NB4 (cell line): Measurements from ENCODE around the gene SERPINB13.

Experiments
- CTCF ChIP-seq: IDR thresholded peaks from one replicate; pipeline ENCODE4 v1.5.1; 2012; ENCODE audit warnings: low read depth, low read length
- MAX ChIP-seq: IDR thresholded peaks from 2 replicates; pipeline ENCODE4 v1.6.1; 2011; ENCODE audit warnings: low read depth, low read length
- MYC ChIP-seq: IDR thresholded peaks from 2 replicates; pipeline ENCODE4 v1.6.1; 2011; ENCODE audit warnings: low read depth, low read length
- POLR2A ChIP-seq: IDR thresholded peaks from 2 replicates; pipeline ENCODE4 v1.6.1; 2011; ENCODE audit warnings: mild to moderate bottlenecking; ENCODE audit not compliant: insufficient read length; ENCODE audit errors: extremely low read depth

GRCh38 chr18:63552581-63552980 is 34.6 kb upstream of the SERPINB13 start:
- TF ChIP-seq MYC: no peak
- TF ChIP-seq CTCF: no peak
- TF ChIP-seq POLR2A: no peak
- TF ChIP-seq MAX: no peak
